HG03025 (cell line): ENCODE data around the gene CYP4F22.
"Not testable (repeated sequence)": the region's sequence is repeated elsewhere in the genome, so short reads cannot be mapped to it uniquely, and the experiment has no call there.

Source experiments
- ATAC-seq: cut with Tn5 transposase; IDR thresholded peaks from one replicate; pipeline ENCODE4 v1.9.1; 2021; ENCODE audit warnings: mild to moderate bottlenecking, moderate library complexity; ENCODE audit not compliant: unreplicated experiment, low FRiP score

Gene CYP4F22

DNA sequence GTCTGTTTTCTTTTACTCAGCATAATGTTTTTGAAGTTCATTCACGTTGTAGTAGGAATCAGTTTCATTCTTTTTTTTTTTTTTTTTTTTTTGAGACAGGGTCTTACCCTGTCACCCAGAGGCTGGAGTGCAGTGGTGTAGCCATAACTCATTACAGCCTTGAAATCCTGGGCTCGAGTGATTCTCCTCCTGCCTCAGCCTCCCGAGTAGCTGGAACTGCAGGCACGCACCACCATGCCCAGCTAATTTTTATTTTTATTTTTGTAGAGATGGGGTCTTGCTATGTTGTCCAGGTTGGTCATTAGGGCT is 25.2 kb downstream of the CYP4F22 start:
- not testable (repeated sequence) for ATAC-seq

DNA sequence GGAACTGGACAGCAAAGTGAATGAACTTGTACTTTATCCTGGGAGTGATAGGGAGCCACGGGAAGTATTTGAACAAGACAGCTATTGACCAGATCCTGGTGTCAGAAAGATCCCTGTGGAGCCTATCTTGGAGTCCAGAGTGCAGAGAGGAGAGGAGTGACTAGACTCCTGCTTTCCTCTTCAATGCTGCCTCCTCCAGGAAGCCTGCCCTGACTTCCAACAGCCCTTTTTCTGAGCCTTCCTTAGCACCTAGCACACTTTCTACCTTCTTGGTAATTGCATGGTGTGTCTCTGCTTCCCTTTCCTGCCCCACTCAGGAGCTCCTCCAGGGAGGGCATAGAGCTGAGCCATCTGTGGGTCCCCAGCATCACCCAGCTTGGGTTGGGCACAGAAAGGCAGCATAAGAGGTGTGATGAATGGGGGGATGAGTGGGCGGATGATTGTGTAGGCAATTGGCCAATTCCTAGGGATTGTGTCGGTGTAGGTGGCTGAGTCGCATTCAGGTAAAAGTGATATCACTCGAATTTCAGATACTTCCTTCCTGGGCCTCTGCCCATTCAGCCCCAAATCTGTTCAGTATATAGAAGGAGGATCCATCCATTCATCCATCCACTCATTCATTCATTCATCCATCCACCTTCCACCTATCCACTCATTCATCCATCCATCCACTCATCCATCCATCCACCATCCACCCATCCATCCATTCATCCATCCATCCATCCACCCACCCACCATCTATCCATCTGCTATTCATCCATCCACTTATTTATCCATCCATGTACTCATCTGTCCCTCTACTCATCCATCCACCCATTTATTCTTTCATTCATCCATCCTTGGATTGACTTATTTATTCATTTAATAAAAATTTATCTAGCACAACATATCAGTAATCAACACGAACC is 26.9 kb downstream of the CYP4F22 start:
- ATAC-seq, result no peak

DNA sequence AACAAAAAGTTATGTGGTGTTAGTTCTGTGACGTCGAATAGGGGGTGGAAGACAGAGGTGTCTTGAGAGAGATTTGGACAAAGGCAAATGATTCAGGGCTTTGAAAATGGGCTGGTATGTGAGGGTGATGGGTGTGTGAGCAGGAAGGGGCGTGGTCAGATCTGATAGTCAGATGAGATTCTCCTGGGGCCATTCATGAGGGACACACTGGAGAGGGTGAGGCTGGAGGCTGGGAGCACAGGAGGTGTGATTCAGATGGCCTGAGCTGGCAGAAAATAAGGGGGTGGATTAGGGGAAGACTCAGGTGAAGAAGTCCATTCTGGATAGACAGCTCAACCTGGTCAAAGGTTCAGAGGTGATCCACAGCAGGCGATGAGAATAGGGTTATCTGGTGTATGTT is 28.0 kb downstream of the CYP4F22 start:
- no peak for ATAC-seq

DNA sequence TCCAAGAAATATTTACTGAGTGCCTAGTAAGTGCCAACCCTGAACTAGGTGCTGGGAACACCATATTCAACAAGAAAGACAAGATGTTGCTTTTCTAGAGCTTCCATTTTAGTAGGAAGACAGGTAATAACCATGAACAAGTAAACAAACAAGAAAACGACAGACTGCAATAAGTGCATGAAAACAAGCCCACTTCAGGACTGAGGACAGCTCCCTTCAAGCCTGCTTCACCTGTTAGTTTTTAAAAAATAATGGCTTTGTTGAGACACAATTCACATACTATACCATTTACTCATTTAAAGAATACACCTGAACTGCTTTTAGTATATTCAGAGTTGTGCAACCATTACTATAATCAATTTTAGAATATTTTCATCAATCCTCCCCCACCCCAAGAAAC is 30.4 kb downstream of the CYP4F22 start:
- ATAC-seq, result no peak

DNA sequence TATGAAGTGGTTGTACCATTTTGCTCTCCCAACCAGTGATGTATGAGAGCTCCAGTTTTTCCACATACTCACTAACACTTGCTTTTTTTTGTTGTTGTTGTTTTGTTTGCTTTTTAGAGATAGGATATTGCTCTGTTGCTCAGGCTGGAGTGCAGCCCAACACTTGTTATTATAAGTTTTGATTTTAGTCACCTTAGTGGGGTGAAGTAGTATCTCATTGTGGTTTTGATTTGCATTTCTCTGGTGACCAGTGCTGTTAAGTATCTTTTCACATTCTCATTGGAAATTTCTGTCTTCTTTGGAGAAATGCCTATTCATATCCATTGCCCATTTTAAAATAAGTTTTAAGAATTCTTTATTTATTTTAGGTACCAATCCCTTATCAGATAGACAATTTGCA is 31.3 kb downstream of the CYP4F22 start:
- ATAC-seq, result no peak

DNA sequence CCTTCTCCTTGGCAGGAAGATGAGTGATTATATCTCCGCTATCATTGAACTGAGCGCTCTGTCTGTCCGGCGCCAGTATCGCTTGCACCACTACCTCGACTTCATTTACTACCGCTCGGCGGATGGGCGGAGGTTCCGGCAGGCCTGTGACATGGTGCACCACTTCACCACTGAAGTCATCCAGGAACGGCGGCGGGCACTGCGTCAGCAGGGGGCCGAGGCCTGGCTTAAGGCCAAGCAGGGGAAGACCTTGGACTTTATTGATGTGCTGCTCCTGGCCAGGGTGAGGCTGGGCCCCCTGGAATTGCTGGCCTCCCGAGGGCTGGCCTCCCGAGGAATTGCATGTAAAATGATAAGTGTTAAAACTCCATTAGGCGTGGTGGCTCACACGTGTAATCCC is 32.1 kb downstream of the CYP4F22 start:
- no peak for ATAC-seq

DNA sequence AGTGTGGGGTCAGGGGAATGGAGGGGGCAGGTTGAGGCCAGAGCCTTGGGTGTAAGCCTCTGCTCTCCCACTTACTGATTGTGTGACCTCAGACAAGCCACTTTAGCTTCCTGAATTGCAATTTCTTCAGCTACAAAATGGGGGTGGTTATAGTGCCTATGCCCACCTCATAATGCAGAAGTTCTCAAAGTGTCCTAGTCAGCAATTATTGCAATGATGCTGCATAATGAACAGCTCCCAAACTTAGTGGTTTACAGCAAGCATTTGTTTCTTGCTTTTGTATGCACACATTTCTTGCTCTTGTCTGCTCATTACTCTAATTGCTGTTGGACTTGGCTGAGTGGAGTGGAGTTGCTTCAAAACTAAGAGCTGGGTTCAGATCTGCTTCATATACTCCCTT is 36.0 kb downstream of the CYP4F22 start:
- no peak for ATAC-seq

DNA sequence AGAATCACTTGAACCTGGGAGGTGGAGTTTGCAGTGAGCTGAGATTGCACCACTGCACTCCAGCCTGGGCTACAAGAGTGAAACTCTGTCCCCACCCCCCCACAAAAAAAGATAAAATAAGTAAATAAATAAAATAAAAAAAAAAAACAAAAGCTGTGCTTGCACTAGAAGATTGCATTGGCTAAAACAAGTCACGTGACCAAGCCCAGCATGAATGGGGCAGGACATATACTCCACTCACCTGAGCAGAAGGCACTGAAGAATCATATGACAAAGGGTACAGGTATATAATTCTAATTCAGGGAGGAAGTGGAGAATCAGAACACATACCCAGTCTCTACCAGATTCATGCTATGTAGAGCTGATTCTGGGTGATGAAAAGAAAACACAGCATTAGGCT is 36.6 kb downstream of the CYP4F22 start:
- no peak for ATAC-seq

DNA sequence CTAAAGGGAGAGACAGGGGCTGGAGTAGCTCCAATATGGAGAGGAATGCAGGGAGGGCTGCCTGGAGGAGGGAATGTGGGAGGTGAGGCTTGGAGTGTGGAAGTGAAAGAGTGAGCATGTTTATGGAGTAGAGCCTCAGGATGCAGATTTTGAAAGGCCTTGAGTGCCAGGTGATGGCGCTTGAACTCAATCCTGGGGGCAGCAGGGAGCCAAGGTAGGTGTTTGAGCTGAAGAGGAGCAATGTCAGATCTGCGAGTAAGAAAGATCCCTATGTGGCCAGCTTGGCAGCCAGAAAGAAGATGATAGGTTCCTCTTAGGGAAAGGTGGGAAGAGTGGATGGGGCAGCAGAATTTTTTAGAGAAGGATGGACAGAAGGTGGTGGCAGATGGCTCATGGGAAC is 40.3 kb downstream of the CYP4F22 start:
- no peak for ATAC-seq

DNA sequence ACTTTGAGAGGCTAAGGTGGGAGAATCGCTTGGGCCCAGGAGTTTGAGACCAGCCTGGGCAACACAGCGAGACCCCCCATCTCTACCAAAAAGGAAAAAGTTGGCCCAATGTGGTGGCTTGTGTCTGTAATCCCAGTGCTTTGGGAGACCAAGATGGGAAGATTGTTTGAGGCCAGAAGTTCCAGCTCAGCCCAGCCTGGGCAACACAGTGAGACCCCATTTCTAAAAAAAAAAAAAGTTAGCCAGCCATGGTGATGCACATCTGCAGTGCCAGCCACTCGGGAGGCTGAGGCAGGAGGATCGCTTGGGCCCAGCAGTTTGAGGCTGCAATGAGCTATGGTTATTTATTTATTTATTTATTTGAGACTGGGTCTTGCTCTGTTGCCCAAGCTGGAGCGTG is 41.3 kb downstream of the CYP4F22 start:
- no peak for ATAC-seq

DNA sequence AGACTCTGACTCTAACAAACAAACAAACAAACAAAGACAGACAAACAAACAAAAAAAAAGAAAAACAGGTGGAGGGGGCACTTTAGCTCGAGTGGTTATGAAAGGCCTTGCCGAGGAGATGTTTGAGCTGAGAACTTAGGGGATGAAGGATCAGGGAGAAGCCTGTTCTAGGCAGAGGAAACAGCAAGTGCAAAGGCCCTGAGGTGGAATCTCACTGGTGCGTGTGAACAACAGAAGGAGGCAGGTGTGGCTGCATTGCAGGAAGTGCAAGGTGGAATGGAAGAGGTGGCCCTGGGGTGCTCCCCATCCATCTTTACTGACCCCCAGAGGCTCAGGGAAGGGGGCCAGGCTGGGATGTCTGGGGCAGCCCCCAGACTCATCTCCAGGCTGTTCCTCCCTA is 41.9 kb downstream of the CYP4F22 start:
- ATAC-seq, result no peak

DNA sequence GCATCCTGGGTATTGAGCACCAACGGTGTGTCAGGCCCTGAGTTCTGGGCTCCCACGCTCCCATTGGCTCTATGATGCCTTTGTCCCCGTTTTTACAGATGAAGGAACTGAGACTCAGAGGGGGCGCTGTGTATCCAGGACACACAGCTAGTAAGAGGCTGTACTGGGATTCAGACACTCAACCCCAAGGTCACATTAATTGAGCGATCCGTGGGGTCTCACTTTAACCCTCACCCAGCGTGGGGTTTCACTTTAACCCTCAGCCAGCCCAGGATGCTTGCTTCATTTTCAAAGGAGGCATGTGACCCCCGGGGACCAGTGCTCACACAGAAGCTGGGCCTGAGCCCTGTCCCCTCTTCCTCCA is 42.6 kb downstream of the CYP4F22 start:
- no peak for ATAC-seq

DNA sequence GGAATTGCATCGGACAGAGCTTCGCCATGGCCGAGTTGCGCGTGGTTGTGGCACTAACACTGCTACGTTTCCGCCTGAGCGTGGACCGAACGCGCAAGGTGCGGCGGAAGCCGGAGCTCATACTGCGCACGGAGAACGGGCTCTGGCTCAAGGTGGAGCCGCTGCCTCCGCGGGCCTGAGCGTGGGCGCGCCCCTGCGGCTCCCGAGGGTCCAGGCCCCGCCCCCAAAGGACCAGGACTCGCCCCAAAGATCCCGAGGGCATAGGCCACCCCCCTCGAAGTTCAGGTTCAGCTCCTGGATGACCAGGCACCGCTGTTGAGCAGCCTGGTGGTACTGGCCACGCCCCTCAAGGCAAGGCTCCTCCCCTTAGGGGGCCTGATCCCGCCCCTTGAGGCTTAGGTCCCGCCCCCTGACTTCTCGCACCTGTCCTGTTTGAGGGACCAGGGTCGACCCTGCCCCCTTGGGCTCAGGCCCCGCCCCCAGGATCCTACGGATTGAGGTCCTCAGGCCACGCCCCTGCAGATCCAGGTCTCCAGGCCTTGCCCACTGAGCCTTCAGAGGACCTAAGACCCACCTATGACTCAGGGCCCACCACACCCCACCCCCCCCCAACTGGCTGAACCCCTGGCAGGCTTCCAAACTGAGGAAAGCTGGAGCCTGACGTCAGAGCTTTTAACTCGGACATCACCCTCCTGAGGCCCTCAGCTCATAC is 43.1 kb downstream of the CYP4F22 start:
- no peak for ATAC-seq

DNA sequence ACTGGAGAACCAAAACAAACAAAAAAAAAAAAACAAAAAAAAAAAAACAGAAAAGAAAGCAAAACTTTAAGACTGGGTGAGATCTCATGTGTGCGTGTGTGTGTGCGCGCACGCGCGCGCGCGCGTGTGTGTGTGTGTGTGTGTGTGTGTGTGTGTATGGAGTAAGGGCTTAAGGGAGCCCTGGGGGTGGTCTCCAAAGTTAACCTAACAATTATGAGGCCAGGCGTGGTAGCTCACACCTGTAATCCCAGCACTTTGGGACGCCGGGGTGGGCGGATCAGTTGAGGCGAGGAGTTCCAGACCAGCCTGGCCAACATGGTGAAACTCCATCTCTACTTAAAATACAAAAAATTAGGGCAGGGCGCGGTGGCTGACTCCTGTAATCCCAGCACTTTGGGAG is 46.7 kb downstream of the CYP4F22 start:
- ATAC-seq, result no peak

DNA sequence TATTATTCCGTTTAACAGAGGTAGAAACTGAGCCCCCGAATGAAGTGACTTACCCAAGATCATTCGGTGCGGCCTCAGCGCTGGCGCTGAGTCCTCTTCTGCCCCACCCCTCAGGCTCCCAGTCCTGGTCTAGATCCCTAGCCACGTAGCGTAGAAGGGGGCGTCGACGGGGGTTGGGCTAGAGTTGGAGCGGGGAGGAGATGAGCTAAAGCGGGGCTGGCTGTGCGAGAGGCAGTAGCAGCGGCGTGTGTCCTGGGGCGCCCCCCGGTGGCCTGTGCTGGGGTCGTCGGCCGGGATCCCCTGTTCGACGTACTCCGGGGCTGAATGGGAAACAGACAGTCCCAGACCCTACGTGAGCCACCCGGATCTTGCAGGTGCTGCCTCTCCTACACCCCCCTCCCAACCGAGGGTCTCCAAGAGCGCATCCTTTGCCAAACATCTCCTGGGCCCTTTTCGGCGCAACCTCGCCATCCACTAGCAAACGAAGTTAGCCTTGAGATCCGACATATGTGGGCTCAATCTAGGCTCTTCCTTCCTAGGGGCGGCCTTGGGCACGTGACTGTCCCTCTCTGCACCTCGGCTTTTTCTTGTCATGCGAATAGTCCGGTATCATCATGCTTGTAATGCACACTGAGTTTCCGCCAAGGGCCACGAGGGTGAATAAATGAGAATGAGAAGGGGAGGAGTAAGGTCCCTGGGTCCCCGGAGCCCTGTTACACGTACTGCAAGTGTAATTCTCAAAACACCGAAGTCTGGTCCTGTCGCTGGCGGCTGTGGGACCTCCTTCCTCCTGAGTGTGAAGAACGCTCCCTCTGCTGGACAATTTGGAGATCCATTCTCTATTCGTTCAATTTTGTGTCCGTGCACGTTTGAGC is 47.7 kb downstream of the CYP4F22 start:
- ATAC-seq, result no peak

DNA sequence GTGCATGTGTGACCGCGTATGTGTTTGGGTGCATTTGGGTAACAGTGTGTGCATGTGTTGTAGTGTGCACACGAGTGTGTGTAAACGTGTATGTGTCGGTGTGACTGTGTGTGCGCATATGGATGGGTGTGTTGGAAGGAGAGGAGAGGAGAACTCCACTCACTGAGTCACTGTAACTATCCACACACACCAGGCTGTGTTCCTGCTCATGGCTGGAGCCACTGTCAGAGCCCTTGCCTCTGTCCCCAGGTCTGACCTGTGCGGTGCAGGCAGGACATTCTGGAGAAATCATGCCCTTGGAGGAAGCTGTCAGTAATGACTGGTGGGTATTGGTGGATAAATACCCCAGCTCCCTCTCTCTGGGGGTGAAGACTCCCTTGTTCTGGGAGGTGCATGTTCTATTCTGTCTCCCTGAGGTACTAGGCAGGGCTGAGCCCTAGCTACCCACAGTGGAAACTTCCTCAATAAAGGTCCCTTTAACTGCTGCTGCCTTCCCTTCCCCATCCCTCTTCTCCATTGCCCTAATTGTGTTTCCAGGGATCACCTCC is 48.4 kb downstream of the CYP4F22 start:
- no peak for ATAC-seq

DNA sequence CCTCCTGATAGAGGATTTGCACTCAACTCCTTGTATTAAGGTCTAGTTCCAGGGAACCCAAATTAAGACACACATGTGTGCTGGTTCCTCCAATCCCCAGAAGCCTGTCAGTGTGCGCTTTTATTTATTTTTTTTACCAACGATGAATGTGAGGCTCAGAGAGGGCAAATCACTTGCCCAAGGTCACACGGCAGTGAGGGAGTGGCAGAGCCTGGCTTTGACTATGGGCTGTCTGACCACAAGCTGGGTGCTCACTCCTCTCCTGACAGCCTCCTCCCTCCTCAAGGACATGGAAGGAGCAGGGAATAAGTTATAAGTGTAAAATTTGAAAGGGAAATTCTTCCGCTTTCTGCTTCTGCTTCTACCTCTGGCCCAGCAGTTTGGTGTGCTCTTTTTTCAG is 48.9 kb downstream of the CYP4F22 start:
- no peak for ATAC-seq

DNA sequence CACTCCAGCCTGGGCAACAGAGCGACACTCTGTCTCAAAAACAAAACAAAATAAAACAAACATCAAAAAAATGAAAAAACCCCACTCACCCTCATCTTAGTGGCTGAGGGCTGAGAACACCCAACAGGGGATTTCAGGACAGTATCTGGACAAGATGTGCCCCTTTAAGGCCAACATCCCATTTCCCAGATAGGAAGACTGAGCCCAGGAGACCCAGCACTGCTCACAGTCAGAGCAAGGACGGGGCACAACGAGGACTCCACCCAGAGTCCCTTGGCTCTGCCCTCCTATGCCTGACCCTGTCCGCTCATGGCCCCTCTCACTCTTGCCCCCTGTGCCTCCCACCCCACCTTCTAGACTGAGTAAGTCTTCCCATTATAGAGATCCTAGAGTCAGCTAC is 53.8 kb downstream of the CYP4F22 start:
- ATAC-seq, result no peak

DNA sequence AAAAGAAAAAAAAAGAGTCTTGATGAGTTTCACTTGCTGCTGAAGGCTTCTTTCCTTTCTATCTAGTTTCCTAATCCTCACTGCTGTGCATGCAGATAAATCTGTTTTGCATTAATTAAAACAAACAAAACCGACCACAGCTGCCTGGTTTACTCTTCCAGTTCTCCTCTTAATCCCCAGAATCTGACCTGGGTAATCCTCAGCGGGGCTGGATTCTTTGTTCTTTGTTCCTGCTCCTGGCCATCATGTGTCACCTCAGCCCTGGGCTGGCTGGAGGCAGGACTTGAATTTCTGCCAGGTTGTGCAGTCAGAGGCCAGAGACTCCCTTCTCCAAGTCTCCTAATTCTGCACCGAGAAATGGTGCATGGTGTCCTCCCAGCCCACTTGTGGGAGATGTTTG is 54.5 kb downstream of the CYP4F22 start:
- ATAC-seq, result no peak

DNA sequence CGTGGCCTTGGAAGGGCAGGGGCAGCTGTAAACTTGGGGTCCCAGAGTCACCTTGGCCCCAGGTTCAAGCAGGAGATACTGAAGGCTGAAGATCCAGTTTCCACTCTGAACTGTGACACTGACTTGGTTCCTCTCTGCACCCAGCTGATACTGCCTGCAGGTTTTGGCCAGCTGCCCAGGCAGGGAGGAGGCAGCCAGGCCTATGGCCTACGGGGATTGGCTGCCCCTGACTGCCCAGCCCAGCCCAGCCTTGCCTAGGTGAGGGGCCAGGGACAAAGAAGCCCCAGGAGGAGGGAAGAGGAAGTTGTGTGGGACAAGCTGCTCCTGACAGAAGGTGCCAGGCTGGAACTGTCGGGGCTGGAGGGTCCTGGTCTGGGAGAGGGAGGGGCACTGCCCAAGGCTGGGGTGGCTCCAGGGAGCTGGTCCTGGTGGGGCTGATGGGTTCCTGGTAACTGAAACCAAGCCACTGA is 55.0 kb downstream of the CYP4F22 start:
- no peak for ATAC-seq

DNA sequence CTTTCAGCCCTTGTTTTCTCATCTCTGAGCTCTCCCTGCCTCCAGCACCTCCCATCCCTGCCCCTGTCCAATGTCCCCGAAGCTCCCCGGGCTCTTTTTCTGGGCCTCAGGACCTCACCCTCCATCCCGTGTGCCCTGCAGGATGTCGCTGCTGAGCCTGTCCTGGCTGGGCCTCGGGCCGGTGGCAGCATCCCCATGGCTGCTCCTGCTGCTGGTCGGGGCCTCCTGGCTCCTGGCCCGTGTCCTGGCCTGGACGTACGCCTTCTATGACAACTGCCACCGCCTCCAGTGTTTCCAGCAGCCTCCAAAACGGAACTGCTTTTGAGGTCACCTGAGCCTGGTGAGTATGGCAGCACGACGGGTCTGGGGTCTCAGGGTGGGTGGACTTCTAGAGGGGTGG is 55.6 kb downstream of the CYP4F22 start:
- ATAC-seq, result no peak
